GM10248 (cell line): Measurements from ENCODE around the gene COG3.

ENCODE experiments used
- CTCF ChIA-PET: fragments of 300-600 bp; sonication (Branson Sonifier 250); formaldehyde crosslinking; extraction: SDS; loops from one replicate; lab custom pipeline; 2021; ENCODE audit warnings: antibody characterized with exemption; lab: Yijun Ruan, JAX
- POLR2A ChIA-PET: fragments of 350-650 bp; sonication (Branson Sonifier 250); formaldehyde crosslinking; extraction: SDS; loops from one replicate; lab custom pipeline; 2020; ENCODE audit warnings: antibody characterized with exemption; lab: Yijun Ruan, JAX
- DNase-seq: peaks from one replicate; pipeline ENCODE4 v3.0.0; 2012; ENCODE audit errors: extremely low spot score
- CTCF ChIP-seq: IDR thresholded peaks from 2 replicates; pipeline ENCODE4 v1.5.1; 2012; ENCODE audit warnings: mild to moderate bottlenecking, low read depth; ENCODE audit errors: extremely low read depth, missing control alignments, control extremely low read depth

The COG3 gene

DNA sequence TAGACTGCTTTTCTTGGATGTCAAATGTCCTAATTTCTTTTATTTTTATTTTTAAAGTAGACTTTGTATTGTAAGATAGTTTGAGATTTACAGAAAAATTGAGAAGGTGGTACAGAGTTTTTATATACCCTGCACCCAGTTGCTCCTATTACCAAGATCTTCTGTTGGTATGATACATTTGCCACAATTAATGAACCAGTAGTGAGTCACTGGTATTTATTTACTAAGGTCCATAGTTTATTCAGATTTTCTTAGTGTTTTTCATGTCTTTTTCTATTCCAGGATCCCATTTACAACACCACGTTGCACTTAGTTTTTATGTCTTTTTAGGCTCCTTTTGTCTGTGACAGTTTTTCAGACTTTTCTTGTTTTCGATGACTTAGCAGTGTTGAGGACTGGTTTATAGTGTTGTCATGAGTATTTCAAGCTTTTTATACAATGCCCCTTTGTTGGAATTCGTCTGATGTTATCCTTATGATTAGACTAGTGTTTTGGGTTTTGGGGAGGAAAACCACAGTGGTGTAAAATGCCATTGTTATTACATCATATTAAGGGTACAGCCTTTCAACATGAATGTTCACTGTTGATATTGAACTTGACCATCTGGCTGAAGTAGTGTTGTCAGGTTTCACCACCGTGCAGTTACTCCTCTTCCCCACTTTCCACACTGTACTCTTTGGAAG, 35.9 kb downstream of the COG3 start:
- TF ChIP-seq CTCF, result no peak
- CTCF ChIA-PET, result no interaction called here
- POLR2A ChIA-PET, result no interaction called here
- no peak for DNase-seq

- no peak for DNase-seq
- ChIA-PET CTCF (interaction anchor here (1.2 kb wide), 1 partner anchor 10 kb away, joined by 4 read pairs; no protein-coding TSS in a partner anchor), POLR2A (no interaction called here)
- no peak for TF ChIP-seq CTCF
Observed at GRCh38 chr13:45501175-45501526, 36.4 kb downstream of the COG3 start.

DNA sequence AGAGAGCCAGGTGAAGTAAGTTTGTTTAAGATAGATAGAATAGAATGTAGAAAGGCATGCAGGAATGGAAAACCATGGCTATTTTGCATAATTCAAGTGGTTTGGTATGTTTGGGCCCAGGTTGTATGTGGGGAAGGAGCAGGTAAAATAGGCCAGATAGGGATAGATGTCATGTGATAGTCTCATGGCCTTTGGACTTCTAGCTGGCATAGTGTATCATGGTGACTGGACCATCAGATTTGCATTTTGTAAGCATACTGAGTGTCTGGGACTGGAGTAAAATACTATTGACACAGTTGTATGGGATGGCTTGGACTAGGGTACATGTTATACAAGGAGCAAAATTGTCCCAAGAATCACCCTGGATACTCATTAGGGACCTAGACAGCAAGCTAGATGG, 38.9 kb downstream of the COG3 start:
- POLR2A ChIA-PET, result no interaction called here
- no peak for DNase-seq
- no peak for TF ChIP-seq CTCF
- CTCF ChIA-PET, result interaction anchor here (1.0 to 2.2 kb wide), 3 partner anchors 9 to 134 kb away, joined by 3 to 12 read pairs (median 4); no protein-coding TSS in a partner anchor

- ChIA-PET POLR2A (no interaction called here), CTCF (interaction anchor here (1.0 kb wide), 1 partner anchor 19 kb away, joined by 3 read pairs; no protein-coding TSS in a partner anchor)
- no peak for TF ChIP-seq CTCF
- DNase-seq, result no peak
Observed at GRCh38 chr13:45506811-45507210, 42.1 kb downstream of the COG3 start.

GRCh38 chr13:45508776-45509175, 44.0 kb downstream of the COG3 start:
- CTCF ChIA-PET, result no interaction called here
- POLR2A ChIA-PET, result no interaction called here
- no peak for DNase-seq
- TF ChIP-seq CTCF, result no peak

DNA sequence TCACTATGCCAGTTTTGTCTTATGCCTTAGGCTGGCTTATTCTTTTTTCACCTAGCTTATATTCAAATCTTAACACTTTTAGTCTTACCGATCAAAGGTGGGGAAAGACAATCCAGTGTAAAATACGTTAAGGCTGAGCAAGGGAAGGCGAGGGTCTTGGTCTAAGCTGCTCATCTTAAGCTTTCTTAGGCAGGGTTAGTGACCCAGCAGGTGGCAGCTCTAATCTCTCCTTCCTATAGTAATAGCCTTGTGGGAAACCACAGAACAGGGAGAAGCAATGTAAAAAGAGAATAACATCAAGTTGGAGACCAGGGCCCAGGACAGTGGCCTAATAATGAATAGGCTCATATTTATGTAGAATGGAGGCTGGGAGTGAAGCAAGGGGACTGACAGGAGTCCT, 45.9 kb downstream of the COG3 start:
- CTCF ChIA-PET, result interaction anchor here (0.6 to 1.5 kb wide), 9 partner anchors 12 to 218 kb away, joined by 3 to 5 read pairs (median 3); partner anchors contain the start of gene CBY2
- POLR2A ChIA-PET, result no interaction called here
- no peak for TF ChIP-seq CTCF
- DNase-seq, result no peak
